GM19467 (cell line): ENCODE results near the gene SHC4.
A peak's percentile ranks its signal among the peaks of the same experiment; 100 is the strongest.

Experiments used
- ATAC-seq: cut with Tn5 transposase; IDR thresholded peaks from one replicate; pipeline ENCODE4 v1.9.1; 2021; ENCODE audit warnings: mild to moderate bottlenecking, moderate library complexity; ENCODE audit not compliant: unreplicated experiment

SHC4 gene

GRCh38 chr15:48888836-48889235, 74.9 kb downstream of the SHC4 start:
- ATAC-seq: no peak

- no peak for ATAC-seq
Measured at GRCh38 chr15:48888191-48888590, 75.5 kb downstream of the SHC4 start.

GRCh38 chr15:48887144-48887543, 76.6 kb downstream of the SHC4 start:
- no peak for ATAC-seq

- no peak for ATAC-seq
Measured at GRCh38 chr15:48883699-48884098, 80.0 kb downstream of the SHC4 start.

DNA sequence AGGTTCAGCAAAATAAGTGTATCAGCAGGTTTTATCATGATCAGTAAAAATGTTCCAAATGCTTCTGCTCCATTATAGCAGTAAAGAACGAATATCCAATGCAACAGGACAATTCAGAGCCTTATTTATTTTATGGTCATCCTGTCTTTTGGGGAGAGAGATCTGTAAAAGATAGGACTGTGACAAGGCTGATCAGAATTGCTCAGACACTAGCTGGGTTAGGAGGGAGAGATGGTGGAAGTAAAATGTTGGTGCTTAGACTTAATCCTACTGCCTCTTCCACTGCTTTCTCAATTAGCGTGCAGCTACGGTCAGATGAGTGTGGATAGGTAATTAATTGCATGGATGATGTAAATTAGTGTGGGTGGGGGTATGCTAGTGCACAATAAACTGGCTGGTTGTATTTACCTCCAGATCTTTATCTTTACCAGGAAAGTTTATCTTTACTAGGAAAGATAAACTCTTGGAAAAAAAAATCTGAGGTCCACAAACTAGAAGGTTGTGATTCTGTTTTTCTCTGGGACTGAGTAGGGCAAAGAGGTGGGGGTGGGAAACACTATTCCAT, 83.6 kb downstream of the SHC4 start:
- no peak for ATAC-seq

DNA sequence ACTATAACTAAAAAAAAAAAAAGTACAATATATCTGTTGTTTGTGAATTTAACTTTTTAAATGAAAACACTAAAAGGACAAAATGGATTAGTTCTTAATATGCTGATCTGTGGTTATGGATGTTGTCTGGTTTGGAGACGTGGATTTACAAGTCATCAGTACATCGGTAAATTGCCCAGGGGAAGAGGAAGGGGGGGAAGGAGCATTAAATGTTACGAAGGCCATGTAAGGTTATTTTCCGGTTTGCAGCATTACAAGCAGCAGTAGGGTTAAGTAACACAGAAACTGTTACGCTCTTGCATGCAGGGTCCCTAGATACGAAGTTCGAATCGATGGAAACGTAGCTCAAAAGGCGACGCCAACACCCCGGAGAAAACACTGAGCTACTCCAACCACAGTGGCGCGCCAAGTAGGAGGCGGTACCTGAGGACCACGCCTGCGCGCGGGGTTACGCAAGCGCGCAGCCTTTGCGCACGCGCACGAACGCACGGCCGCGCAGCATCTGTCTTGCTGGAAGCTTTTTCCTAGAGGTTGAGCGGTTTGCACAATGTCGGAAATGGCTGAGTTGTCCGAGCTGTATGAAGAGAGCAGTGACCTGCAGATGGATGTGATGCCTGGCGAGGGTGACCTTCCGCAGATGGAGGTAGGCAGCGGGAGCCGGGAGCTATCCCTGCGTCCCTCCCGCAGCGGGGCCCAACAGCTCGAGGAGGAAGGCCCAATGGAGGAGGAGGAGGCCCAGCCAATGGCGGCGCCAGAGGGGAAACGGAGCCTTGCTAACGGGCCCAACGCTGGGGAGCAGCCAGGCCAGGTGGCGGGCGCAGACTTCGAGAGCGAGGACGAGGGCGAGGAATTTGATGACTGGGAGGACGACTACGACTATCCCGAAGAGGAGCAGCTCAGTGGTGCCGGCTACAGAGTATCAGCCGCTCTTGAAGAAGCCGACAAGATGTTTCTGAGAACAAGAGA, 85.8 kb downstream of the SHC4 start, which contains the start of gene EID1:
Gene EID1, plus strand, starts transcription at position 505 of the 966 bp plus-strand sequence. Its CDS starts 43 bp downstream, at position 548.
- ATAC-seq: peak; percentile 96

GRCh38 chr15:48876057-48876456, 87.7 kb downstream of the SHC4 start:
- no peak for ATAC-seq

DNA sequence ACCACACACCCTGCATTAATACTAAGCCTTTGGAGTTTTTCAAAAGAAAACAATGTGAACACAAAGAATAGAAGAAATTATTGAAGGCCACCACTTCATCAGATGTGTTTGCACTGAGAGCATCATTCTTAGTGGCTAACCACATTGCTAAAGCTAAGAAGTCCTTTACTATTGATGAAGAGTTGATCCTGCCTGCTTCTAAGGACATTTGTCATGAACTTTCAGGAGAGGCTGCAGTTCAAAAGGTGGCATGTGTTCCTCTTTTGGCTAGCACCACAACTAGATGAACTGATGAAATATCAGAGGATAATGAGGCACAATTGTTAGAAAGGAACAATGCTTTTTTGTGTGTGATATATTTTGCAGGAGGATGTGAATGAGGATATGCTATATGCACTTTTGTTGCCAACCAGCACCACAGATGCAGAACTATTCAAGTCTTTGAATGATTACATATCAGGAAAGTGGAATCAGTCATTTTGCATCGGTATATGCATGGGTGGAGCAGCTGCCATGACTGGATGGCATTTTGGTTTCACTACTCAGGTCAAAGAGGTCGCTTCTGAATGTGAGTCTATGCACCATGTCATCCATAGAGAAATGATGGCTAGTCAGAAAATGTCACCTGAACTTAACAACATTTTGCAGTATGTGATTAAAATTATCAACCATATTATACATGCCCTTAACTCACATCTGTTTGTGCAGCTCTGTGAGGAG, 88.3 kb downstream of the SHC4 start:
- no peak for ATAC-seq

DNA sequence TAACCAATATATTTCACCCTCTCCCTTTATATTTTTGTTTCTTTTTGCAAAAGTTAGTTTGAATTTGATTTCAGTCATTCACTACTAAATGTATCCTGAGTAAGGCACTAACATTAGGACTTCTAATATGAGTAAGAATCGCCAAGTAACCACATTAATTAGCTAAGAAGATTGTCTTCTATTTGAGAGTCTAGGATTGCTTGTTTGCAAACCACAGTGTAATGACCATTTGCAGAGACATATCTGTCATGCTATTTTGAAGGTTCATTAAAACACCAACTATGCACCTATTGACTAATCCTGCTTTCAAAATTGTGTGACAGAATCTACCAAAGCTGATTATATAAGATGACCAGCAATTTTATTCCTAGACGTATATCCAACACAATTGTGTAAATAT, 91.1 kb downstream of the SHC4 start:
- ATAC-seq: no peak

GRCh38 chr15:48871542-48871941, 92.2 kb downstream of the SHC4 start:
- no peak for ATAC-seq

- ATAC-seq: no peak
Measured at GRCh38 chr15:48869966-48870365, 93.8 kb downstream of the SHC4 start.

DNA sequence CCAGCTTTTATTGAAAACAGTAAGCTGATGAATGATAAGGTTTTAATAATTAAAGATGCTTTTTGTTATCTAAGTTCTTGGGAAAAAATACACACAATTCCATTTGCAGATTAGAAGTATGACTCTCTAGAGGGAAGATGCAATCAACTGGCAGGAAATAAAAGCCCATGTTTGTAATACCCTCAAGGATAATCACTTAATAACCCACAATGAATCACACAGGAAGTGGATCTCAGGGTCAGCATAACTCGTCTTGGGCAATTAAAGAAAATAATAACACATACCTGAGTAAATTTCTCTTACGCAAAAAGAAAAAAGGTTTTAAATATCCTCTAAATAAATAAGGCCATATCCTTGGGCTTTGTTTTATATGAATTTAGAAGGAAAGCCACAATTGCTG, 95.2 kb downstream of the SHC4 start:
- ATAC-seq: no peak

DNA sequence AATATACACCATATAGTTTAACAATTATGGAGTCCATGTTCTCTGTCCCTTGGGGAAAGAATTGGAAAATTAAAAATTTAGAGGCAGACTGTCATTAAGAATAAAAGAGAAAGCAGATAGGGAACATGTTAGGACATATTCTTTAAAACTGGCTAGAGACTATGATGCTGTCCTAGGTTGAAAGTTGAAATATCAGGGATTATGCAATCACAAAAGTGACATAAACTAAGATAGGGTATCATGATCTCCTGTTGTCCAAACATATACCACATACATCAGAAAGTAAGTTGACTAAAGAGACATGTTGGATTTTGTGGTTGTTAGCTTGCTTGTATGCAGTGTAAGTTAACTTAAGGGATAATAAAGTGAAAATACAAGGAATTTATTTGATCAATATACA, 95.7 kb downstream of the SHC4 start:
- no peak for ATAC-seq

DNA sequence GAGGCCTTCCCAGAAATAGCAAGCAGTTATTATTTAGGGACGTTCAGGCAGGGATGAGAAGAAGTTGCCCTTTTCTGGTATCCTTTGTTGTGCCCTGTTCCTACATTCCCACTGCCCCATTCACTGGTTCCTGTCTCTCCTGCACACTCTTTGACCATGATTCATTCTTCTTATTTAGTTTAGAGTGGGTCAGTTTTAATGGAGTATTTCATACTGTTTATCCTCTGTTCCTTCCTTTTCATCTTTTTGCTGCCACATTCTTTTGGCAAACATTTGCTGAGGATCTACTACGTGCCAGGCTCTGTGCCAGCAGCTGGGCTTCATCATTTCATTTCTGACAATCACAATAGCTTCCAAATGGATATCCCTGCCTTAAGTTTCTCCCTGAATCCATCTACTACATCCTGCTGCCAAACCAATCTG, 97.6 kb downstream of the SHC4 start:
- ATAC-seq: no peak

DNA sequence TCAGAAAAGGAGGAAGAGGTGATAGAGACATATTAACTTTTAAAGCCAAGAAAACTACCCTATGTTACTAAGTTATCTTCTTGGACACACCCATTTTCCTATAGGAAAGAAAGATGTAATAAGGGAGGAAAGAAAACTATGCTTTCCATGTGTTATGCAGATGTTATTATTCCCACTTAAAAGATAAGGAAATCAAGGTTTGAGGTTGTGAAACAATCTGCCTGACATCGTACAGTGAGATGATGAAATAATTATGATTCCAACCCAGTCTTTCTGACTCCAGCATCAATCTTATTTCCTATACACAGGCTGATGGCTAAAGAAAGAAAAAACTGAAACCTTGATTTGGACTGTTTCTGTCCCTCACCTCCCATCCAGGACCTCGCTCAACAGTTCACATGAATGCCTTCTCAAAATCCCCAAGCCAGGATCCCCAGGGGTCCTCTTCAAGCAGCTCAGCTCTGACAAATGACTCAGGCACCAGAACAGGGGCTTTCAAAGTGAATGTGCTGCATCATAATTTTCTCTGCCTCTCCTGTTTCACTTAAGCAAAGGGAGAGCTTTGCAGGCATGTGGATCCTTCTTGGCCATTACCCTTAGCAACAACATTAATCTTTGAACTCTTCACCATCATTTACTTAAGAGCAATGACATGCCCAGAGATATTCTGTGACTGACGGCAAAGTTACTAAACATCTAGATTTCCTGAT, 98.2 kb downstream of the SHC4 start:
- no peak for ATAC-seq

DNA sequence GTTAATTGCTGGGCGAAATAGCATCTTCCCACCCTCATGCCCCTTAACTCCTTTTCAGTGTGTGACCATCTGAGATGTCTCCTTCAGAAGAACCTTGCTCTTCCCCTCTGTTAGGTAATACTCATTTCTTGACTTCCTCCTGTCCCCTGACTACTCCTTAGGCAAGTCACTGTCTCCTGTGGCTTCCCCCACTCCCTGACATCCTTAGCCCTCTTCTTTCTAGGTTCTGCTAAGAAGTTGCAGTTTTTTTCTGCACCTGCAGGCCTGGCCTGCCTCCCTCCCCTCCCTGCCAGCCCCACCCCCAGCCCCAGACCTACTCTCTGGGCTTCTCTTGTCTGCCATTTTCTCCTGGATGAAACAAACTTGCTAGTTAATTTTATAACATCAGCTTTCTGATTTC, 101.0 kb downstream of the SHC4 start:
- no peak for ATAC-seq

DNA sequence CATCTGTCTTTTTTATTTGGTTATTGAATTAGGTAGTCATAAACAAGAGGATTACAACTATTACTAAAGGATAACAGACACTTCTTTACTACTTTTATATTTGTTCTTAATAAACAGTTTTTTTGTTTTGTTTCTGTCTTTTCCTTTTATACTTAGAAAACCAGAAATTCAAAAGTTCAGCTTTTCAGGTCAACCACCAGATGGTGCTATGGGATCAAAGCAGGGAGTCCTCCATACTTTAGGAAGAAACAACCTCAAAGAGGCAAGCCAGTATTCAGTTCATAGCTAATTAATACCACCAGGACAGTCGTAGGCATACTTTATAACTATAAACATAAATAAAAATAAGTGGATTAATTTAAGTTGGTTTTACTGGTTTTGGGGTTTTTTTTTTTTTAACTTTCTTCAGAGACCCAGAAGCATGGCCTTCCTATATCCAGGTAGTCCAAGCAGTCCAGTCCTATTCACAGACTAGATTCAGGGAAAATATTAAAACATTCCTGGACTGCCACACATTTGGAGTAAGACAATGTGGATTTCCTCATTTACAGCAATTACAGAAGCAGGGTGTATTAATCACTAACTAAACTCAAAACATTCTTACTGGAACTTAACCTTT, 101.8 kb downstream of the SHC4 start:
- ATAC-seq: no peak

GRCh38 chr15:48859426-48859825, 104.3 kb downstream of the SHC4 start:
- ATAC-seq: no peak

GRCh38 chr15:48858401-48858800, 105.3 kb downstream of the SHC4 start:
- ATAC-seq: no peak

- no peak for ATAC-seq
Measured at GRCh38 chr15:48856942-48857341, 106.8 kb downstream of the SHC4 start.
